DMS114 treated with DMSO at 0.1 percent for 48 hours (cell line): ENCODE measurements around the gene BGN.

ENCODE experiments used
- DNase-seq: peaks from one replicate; lab custom pipeline; 2025; ENCODE audit not compliant: unreplicated experiment; lab: John Stamatoyannopoulos, UW

The BGN gene

DNA sequence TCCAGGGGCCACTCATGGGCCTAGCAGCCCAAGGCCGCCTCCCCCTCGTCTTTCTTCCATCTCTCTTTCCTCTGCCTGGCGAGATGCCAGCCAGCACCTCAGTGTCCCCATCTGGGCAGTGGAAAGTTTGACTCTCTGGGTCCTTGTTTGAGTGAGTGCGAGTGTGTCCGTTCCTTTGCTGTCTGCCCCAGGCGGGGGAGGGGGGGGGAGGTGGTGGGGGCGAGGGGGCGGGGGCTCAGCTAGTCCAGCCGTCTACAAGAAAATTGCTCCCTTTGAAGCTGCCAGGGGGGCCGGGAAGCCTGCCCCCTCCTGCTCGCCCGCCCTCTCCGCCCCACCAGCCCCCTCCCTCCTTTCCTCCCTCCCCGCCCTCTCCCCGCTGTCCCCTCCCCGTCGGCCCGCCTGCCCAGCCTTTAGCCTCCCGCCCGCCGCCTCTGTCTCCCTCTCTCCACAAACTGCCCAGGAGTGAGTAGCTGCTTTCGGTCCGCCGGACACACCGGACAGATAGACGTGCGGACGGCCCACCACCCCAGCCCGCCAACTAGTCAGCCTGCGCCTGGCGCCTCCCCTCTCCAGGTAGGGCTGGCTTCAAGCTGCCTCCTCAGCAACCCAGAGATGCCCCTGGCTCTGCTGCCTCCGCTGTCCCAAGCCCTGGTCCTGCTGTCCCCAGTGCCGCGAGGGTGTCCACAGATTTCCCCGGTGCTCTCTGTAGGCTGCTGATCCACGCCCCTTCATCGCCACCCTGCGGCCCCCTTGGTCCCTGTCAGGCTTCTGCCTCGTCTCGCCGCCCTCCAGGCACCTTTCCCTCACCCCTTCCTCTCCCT lies at the start of gene BGN:
Gene BGN, plus strand, starts transcription at position 440 of the 821 bp plus-strand sequence. CDS start 9,652 bp downstream, outside the sequence.
- DNase-seq = no peak

DNA sequence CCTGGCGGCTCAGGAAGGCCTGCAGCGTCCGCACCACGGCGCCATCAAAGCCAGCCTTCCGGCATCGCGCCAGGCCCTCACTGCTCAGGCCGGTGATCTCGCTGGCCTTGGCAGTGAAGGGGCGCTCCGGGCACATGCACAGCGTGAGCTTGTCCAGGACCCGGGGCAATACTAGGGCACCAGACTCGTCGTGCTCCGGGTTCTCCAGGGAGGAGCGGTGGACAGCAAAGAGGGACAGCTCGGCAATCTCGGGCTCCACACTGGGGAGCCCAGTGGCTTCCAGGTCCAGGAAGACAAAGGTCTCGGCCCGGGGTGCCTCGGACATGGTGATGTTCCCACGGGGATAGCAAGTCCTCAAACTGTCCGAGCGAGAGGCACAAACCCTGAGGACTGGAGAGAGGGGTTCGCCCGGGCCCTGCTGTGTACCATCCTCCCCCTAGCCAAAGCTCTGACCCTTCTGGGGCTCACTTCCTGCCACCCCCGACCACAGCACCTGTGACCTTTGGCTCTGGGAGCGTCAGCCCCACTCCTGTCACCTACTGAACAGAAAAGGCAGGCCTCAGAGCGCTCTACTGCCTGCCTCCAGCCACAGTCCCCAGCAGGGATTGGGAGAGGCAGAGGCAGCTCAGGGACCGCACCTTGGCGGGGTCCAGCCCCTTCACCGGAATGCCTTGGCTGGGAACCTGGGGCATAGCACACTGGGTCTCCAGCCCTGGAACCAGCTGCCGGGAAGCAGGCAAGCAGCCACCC lies 49.5 kb upstream of the BGN start:
- no peak for DNase-seq

DNA sequence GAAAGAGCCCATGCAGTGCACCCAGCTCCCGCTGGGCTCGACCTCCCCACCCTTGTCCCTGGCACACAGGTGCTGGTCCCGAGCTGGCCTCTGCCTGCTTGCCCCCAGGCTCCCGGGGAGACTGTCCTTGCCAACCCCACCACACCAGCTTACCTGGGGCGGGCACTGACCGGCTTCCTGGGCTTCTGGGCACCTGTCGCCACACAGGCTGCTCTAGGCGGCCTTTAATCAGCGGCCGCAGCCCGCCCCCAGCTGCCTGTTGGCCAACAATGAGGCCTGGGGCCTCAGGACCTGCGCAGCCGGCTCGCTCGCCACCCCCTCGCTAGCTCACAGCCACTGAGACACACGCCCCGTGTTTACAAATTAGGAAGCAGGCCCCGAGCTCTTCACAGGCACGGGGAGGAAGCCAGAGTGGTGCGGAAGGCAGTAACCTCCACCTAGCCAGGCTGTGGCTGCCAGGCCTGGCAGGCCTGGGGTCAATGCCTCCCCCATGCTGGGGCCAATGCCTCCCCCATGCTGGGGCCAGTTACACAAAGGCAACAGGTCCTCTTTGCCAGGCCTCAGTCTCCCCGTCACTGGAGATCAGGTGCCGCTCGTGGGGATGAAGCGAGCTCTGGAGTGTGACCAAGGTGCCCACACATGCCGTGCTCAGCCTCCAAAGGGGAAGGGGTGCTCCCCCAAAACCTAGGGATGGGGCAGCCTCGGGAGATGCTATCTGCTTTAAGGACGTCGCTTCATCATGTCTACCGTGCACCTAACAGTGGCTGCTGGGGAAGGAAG lies 48.7 kb upstream of the BGN start, which contains the start of gene TREX2:
Gene TREX2, minus strand, starts transcription at position 201 of the 780 bp plus-strand sequence. CDS start 626 bp downstream, outside the sequence.
- no peak for DNase-seq

DNA sequence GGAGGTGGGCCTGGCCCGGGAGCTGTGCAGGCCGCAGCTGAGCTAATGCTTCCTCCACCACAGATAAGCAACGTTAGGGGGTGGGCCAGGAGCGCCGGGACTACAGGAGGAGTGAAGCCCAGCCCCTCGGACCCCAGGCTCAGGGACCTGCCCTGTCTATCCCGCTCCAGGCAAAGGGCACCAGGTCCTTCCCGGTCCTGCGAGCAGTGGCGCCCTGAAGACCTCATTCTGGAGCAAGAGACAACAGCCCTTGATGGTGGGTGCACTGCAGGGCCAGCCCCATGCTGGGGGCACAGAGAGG lies 48.2 kb upstream of the BGN start:
- DNase-seq = no peak

DNA sequence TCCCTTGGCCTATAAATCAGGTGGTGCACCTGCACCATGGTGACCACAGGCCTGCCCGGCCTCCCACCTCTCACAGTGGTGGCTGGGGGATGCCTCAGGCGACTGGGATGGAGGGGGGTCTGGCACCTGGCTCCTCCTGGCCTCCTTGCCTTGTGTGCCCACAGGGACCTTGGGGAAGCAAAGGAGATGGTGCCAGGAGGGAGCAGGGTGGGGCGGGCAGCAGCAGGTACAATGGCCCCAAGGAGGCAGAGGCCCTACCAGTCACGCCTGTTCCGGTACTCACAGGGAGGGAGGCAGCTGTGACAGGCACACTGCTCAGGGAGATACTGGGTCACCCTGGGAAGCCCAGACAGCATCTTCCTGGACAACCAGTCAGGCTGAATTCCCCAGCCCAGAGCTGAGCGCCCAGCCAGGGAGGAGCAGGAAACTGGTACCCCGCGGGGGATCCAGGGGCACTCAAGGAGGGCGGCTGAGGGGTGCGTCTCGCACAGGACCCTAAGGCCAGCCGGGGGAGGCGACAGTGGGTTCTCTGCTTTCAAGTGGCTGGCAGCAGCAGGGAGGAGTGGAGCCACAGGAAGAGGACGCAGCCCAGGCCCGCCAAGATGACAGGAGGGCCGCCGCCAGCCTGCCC lies 47.7 kb upstream of the BGN start:
- no peak for DNase-seq

DNA sequence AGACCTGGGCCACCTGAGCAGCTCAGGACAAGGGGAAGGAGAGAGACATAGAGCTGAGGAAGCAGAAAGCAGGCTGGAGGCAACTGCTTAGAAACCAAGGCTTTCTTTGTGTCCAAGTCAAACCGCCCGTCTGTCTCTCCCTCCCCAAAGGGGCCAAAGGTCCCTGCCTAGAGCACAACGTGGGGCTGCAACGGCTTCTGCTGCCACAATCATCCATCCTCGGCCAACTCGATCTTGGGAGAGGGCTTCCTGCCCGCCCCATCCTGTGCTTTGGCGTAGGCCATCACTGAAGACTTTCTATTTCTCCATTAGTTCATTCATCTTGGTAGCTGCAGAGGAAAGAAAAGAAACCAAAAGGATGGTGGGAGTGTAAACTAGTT lies 47.2 kb upstream of the BGN start:
- DNase-seq = no peak

DNA sequence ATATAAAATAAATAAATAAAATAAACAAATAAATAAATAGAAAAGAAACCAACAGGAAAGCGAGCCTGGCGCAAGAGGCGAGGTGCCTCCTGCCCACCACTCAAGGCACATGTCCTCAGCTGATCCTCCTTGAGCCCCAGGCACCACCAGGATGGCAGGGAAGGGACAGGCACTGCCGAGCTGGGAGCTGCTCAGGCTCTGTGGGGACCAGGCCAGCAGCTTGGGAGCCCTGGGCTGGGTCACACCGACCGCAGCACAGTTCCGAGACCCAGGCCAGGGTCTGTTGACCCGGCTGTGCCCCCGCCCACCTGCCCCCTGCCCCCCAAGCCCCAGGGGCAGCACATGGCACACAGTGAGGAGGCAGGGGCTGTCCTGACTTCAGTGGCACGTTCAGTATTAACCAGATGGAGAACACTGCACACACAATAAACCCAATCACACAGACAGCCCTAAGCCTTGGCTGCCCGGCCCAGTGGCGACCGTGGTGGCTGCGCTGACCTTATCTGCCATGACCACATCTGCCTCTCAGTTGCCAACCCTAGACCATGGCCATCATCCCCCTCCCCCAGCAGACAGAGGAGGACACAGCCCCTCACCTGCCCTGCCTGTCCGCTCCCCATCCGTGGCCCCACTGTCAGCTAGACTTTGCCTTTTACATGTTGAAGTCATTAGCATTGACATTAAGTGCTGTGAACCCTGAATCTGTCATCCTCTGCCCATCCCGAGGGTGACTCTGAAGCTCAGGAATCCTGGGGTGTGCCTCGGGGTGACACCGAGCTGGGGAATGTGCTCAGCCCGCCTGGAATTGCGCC lies 46.0 kb upstream of the BGN start:
- no peak for DNase-seq

DNA sequence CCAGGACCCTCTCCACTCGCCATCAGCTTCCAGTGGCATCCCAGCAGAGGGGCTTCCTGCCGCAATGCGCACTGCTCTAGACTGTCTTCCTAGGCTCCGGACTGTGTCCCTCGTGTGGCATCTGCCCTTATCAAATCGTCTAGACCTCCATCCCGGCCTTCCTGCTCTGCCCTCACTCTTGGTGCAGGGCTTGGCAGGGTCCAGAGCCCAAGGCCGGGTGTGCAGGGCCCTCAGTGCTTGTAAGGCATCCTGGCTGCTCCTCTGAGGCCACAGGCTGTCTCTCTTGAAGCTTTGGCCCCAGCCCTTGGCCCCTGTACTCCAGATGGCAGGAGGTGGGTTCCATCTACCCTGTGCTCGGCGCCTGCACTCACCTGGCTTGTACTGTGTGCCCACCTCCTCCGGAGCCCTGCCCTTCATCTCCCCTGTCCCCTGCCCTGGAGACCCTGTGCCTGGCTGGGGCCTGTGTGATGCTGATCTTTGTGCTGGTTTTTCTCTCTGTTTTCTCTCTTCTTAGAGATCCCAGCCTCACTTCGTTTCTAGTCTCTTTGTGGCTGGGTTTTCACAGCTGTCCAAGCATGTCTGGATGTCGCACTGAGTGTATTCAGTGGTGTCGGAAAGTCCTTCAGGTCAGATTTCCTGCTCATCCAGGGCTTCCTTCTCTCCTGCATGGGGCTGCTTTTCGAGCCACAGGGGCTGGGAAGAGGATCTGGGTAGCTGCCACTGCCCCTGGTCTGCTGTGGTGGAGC lies 45.2 kb upstream of the BGN start:
- no peak for DNase-seq

DNA sequence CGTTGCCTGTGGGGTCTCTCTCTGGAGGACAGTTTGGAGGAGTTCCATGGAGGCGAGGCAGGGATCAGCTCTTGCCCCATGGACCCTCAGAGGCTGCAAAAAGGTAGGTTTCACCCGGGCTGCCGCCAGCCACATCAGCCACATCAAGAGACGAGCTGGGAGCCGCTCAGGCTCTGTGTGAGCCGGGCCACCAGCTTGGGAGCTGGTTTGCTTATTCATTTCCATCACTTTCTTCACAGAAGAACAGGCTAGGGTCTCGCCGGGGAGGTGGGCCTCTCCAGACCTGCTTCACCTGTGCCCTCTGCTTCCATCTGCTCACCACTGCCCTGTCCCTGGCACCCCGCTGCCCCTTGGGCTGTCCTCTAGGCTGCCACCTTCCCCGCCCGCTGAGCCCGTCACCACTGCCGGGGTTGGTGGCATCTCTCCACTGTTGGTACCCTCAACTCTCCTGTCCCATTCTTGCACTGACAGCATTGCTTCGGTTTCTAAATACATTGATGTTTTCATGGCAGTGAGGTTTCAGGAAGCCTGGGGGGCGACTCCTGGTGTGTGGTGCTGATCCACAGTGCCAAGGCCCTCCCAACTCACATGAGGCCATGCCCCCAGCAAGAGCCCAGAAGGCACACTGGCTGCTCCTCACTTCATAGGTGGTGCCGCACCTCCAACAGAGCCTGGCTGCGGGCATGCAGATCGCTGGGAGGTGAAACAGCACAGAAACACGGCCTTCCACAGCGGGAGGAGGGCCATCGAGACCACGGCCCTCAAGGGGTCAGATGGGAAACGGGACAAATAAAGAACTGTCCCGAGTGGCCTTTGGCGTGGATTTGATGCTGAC lies 44.4 kb upstream of the BGN start:
- no peak for DNase-seq

DNA sequence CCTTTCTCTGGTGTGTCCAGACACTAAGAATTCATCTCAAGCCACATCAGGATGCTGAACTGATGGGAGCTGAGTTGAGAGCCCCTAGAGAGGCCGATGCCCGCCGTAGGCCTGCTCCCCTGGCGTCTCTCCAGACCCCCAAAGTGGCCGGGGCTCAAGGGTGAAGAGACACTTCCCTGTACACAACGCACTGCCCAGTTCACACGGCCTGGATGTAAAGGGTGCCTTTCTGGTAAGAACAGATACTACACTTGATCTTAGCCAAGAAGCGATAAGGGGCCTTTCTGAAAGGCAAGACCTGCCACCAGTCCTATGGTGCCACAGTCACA lies 43.9 kb upstream of the BGN start:
- DNase-seq = no peak

DNA sequence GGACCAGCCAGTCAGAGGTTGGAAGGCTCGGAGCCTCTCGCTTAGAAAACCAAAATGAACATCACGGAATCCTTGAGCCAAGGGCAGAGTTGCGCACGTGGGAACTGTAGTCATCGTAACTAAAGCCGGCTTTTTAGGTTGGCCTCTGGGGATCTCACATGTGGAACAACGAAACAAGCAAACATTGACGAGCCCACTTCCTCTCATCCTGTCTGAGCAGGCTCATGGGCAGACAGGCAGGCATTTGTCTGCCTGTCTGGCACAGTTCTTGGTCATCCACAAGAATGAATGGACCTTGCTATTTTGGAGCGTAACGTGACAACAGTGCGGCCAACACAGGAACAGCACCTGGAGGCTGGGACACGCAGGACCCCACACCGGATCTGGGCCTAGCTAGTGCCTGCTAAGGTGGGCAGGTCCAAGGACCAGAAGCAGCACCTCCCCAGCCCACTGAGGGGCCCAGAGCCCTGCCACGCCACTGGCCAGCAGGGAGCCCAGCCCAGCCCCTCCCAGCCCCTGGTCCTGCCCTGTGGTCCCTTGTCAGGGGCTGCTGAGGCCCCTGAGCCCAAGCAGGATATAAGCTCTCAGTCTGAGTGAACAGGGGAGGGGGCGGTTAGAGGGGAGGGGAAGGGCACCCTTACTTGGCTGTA lies 39.8 kb upstream of the BGN start:
- no peak for DNase-seq

DNA sequence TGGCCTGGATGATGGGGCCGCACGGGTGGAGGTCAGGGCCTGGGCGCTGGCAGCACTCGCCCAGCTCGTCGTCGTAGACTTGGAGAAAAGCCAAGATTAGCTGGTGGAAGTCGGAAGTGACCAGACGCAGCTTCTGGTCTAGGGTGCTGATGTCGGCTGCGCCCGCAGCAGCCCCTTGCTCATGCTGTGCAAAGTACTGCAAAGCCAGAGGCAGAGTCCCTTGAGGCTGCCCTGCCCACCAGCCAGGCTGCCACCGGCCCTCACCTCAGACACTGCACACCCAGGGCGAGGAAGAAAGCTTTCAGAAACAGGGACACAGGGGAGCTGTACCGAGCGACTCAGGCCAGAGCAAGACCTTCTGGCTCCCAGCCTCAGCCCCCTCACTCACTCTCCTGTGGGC lies 39.2 kb upstream of the BGN start:
- no peak for DNase-seq

DNA sequence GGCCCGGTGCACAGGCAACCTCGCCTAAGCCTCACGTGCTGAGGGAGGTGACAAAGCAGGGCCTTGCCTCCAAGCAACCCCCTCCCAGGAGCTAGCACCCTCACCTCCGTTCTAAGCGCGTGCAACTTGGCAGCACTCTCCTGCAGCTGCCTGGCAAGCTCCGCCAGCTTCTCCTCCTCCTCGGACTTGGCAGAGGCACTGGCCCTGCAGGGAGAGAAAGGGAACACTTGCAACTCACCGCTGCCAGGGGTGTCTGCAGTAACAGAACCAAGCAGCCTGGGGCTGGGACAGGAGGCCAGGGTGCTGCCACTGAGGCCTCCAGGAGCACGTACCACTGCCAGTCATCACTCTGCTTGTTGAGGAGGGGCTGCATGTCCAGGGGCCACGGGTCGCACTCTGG lies 38.6 kb upstream of the BGN start:
- DNase-seq = no peak

DNA sequence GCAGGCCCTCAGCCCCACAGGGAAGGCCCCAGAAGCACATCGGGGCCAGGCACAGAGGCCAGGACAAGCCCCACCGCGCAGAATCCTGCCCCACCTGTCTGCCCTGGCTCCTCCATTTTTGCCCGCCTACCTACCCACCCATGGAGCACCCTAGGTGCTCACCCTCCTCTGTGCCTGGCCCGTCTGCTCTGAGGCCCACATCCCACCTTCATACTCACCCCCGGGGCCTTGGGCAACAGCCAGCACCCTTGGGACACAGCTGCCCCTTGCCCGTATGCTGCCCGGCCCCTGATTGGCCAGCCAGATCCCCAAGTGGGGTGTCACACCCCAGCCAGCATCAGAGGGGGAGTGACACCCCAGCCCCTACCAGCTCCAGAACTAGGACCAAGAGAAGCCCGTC lies 38.1 kb upstream of the BGN start:
- no peak for DNase-seq

DNA sequence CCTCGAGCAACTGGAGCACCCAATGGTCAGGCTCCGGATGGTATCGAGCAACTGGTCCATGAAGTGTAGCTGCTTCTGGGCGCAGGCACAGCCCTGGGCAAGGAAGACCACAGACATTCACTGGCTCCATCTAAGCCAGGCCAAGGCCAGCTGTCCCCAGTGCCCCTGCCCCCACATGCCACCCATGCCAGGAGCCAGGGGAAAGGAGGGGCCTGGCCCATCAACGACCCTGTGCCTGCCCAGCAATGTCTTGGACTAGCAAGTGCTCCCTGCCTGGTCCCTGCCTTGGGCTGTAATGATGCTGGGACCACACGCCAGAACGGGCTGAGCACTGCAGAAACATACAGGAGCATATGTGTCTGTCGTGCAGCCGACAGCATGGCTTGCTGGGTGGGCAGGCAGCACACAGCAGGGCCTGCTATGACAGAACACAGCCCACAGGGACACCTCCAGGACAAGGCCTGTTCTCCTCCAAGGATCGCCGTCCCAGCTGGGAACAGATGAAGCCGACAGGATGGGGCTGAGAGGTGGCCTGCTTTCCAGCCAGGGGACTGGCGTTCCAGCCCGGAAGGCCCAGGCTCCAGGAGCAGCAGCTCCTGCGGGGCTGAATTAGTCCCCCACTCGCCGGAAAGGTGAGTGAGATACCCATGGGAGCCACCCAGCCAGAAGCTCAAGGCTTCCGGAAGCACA lies 37.5 kb upstream of the BGN start:
- DNase-seq = no peak

DNA sequence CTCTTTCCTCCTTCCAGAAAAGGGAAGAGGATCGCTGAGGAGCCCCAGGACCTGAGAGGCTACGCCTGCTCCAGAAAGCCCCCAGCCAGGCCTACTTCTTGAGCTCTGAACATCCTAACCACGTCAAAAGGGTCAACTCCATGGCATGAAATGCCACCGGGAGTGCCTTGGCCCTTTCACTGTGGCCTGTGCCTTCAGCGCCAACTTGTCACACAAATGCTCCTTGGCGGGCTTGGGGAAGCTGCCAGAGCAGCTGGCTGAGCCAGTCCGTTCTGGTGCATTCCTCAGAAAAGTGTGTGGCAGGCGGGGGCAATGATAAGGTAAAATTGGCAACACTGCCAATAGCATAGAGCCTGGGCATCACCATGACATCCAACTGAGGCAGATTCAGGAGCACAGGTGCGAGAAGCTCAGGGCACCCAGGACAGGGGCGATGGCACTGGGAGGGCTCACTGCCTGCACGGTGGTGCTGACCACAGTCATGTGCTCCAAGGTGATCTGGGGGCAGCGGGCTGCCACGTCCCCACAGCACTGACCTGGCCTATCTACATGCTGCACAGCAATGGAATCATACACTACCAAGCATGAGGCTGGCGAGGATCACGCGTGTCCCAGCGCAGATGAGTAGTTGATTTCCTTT lies 36.8 kb upstream of the BGN start:
- DNase-seq = no peak

DNA sequence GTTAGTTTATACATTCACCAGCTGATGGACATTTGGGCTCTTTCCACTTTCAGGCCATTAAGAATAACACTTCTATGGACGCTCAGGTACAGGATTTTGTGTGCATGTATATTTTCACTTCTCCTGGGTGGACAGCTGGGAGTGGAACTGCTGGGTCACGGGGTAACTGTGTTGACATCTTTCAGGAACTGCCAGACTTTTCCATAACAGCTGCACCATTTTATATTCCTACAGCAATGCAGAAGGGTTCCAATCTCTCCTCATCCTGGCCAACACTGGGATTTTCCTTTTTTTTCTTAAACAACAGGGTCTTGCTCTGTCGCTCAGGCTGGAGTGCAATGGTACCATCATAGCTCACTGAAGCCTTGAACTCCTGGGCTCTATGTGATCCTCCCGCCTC lies 36.3 kb upstream of the BGN start:
- no peak for DNase-seq

DNA sequence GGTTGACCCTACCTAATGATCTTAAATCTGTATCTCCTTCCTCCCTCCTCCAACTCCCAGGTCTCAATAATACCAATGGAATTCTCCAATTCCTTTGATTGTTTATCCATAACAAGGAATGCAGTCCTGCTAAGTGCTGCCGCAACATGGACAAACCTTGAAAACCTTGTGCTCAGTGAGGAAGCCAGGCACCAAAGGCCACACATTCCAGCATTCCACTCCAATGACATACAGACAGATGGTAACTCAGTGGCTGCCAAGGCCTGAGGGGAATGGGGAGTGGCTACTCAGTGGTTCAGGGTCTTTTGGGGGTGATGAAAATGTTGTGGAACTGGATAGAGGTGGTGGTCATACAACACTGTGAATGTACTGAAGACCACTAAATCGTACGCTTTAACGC lies 34.8 kb upstream of the BGN start:
- no peak for DNase-seq
